Activated B cell treated with CpG ODN at 0.5 μM for 24 hours (primary cell): Measurements from ENCODE around the gene ATP13A5. TPM values are rescaled to one million over a fixed set of nuclear protein-coding genes. Genes with fewer than 3 reads are reported as not detected.

Source experiments
- ATAC-seq: fragments of 200-7000 bp; cut with Tn5 transposase; one replicate; pipeline ENCODE4 v1.10.0; 2021; ENCODE audit warnings: low read depth, mild to moderate bottlenecking, moderate library complexity
- CTCF ChIA-PET: fragments of 350-600 bp; sonication (Branson Sonifier 250); formaldehyde crosslinking; loops from one replicate; lab custom pipeline; 2021; ENCODE audit warnings: antibody characterized with exemption; lab: Charles Lee
- POLR2A ChIA-PET: fragments of 350-600 bp; sonication (Branson Sonifier 250); formaldehyde crosslinking; loops from one replicate; lab custom pipeline; 2021; ENCODE audit warnings: antibody characterized with exemption; lab: Charles Lee
- DNase-seq: peaks from one replicate; pipeline ENCODE4 v3.0.0; 2022
- H3K27ac Mint-ChIP-seq: one replicate; pipeline ENCODE4 v1.8.0; 2020; ENCODE audit warnings: mixed read lengths
- H3K27me3 Mint-ChIP-seq: one replicate; pipeline ENCODE4 v1.8.0; 2021; ENCODE audit warnings: mixed read lengths
- H3K36me3 Mint-ChIP-seq: one replicate; pipeline ENCODE4 v1.8.0; 2021; ENCODE audit warnings: low read depth, mixed read lengths
- H3K4me1 Mint-ChIP-seq: one replicate; pipeline ENCODE4 v1.8.0; 2021; ENCODE audit warnings: mixed read lengths
- H3K4me3 Mint-ChIP-seq: one replicate; pipeline ENCODE4 v1.8.0; 2020; ENCODE audit warnings: mild to moderate bottlenecking, mixed read lengths
- H3K9me3 Mint-ChIP-seq: one replicate; pipeline ENCODE4 v1.8.0; 2020; ENCODE audit warnings: mixed read lengths
- CTCF ChIP-seq: fragments of 200-600 bp; IDR thresholded peaks from one replicate; pipeline ENCODE4 v1.8.0; 2022; ENCODE audit warnings: antibody characterized with exemption, mild to moderate bottlenecking
- intact Hi-C: fragments of 100-400 bp; cut with micrococcal nuclease; formaldehyde crosslinking; loops from one replicate; pipeline ENCODE4 v1.15.1; 2024
- total RNA-seq: library from RNA; stranded (reverse); gene quantifications from 2 replicates; pipeline ENCODE4 v1.2.3, GENCODE V29; 2022

Gene ATP13A5
- total RNA-seq, 1 donor from 2014 or later: not detected

- Mint-ChIP-seq H3K9me3 (no peaks in the 10 kb centered on the region), H3K36me3 (no peaks in the 10 kb centered on the region), H3K27ac (no peak overlapping the region), H3K27me3 (peaks cover 5% of the 10 kb centered on the region), H3K4me1 (peaks cover 2% of the 10 kb centered on the region), H3K4me3 (no peak overlapping the region)
- DNase-seq: no peak
- ATAC-seq: no peak
- ChIA-PET POLR2A (no interaction called here), CTCF (no interaction called here)
- intact Hi-C loops: no loop called here
- no peak for TF ChIP-seq CTCF
Observed at GRCh38 chr3:193372783-193373182, 5.8 kb downstream of the ATP13A5 start.

GRCh38 chr3:193367868-193368267 lies 10.7 kb downstream of the ATP13A5 start:
- ChIA-PET CTCF (no interaction called here), POLR2A (no interaction called here)
- Mint-ChIP-seq H3K4me3 (no peak overlapping the region), H3K9me3 (no peaks in the 10 kb centered on the region), H3K36me3 (no peaks in the 10 kb centered on the region), H3K27ac (no peak overlapping the region), H3K4me1 (peaks cover 2% of the 10 kb centered on the region), H3K27me3 (peaks cover 5% of the 10 kb centered on the region)
- intact Hi-C loops: no loop called here
- TF ChIP-seq CTCF: no peak
- ATAC-seq (no peak), DNase-seq (no peak)

GRCh38 chr3:193357291-193357690 lies 21.3 kb downstream of the ATP13A5 start:
- H3K9me3 Mint-ChIP-seq: no peaks in the 10 kb centered on the region
- no peaks in the 10 kb centered on the region for H3K36me3 Mint-ChIP-seq
- intact Hi-C loops: no loop called here
- CTCF ChIA-PET: no interaction called here
- H3K27me3 Mint-ChIP-seq: peaks cover 1% of the 10 kb centered on the region
- H3K27ac Mint-ChIP-seq: no peak overlapping the region
- ATAC-seq: no peak
- H3K4me1 Mint-ChIP-seq: no peaks in the 10 kb centered on the region
- DNase-seq: no peak
- TF ChIP-seq CTCF: no peak
- H3K4me3 Mint-ChIP-seq: no peak overlapping the region
- POLR2A ChIA-PET: no interaction called here

- H3K27me3 Mint-ChIP-seq: peaks cover 3% of the 10 kb centered on the region
- TF ChIP-seq CTCF: no peak
- POLR2A ChIA-PET: no interaction called here
- DNase-seq: no peak
- CTCF ChIA-PET: no interaction called here
- no peak overlapping the region for H3K27ac Mint-ChIP-seq
- no peak overlapping the region for H3K4me3 Mint-ChIP-seq
- no peaks in the 10 kb centered on the region for H3K36me3 Mint-ChIP-seq
- intact Hi-C loops: no loop called here
- no peaks in the 10 kb centered on the region for H3K9me3 Mint-ChIP-seq
- ATAC-seq: no peak
- H3K4me1 Mint-ChIP-seq: no peaks in the 10 kb centered on the region
Observed at GRCh38 chr3:193354423-193354822, 24.1 kb downstream of the ATP13A5 start.

GRCh38 chr3:193350744-193351143 lies 27.8 kb downstream of the ATP13A5 start:
- intact Hi-C loops: no loop called here
- CTCF ChIA-PET: no interaction called here

More at GRCh38 chr3:193350744-193351143, 27.8 kb downstream of the ATP13A5 start:
- H3K4me1 Mint-ChIP-seq: no peaks in the 10 kb centered on the region
- H3K9me3 Mint-ChIP-seq: no peaks in the 10 kb centered on the region
- H3K27me3 Mint-ChIP-seq: peaks cover 2% of the 10 kb centered on the region
- ATAC-seq: no peak
- POLR2A ChIA-PET: no interaction called here
- H3K27ac Mint-ChIP-seq: no peak overlapping the region
- DNase-seq: no peak
- no peak for TF ChIP-seq CTCF
- H3K4me3 Mint-ChIP-seq: no peak overlapping the region
- H3K36me3 Mint-ChIP-seq: no peaks in the 10 kb centered on the region
